G401 (cell line): ENCODE measurements around the gene ATP6AP2. TPM values are rescaled to one million over a fixed set of nuclear protein-coding genes. Genes with fewer than 3 reads are reported as not detected.

ENCODE experiments used
- DNase-seq: peaks from one replicate; pipeline ENCODE4 v3.0.0-alpha.2; 2015; ENCODE audit warnings: low spot score
- in situ Hi-C: cut with HindIII; loops from 2 replicates; pipeline ENCODE4 v1.10.0; 2016; ENCODE audit warnings: low sequenced_read_pairs, mixed read lengths
- total RNA-seq: library from RNA; depleted of rRNA; stranded (reverse); fragments of >200 nt; shearing (Covaris generic); gene quantifications from 2 replicates; pipeline ENCODE4 v1.2.3, GENCODE V29; 2014; rRNA removed

The ATP6AP2 gene
- total RNA-seq, 1 experiment from 2014 or later: 77.2 TPM

DNA sequence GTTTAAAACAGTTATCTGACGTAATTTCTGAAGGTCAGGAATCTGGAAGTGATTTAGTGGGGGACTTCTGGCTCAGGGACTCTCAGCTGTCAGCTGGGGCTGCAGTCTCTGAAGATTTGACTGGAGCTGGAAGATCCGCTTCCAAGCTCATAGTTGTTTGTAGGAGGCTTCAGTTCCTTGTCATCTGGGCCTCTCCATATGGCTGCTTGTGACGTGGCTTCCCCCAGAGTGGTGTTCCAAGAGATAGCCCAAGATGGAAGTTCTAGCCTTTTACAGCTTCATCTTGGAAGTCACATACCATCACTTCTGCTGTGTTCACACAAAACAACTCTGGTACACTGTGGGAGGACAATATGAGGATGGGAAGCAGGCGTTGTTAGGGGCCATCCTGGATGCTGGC, 44.5 kb downstream of the ATP6AP2 start:
- in situ Hi-C loops: no loop called here
- DNase-seq: no peak

DNA sequence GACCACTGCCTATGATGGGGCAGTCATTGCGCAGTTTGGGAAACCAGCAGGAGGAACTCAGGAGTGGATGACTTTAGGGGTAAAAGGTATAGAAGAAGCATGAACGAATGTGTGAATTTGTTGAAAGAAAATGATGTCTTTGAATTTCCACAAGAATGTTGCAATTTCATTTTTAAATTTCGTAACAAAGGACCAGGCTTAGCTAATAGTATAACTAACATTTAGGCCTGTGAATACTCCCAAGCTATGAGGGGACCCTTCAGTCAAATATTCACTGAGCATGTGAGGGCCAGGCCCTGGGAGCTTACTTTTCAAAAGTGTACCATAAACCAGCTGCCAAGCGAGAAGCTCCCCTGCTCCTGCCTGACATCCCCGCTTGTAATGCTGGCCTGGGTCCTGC, 47.7 kb downstream of the ATP6AP2 start:
- in situ Hi-C loops: no loop called here
- no peak for DNase-seq

DNA sequence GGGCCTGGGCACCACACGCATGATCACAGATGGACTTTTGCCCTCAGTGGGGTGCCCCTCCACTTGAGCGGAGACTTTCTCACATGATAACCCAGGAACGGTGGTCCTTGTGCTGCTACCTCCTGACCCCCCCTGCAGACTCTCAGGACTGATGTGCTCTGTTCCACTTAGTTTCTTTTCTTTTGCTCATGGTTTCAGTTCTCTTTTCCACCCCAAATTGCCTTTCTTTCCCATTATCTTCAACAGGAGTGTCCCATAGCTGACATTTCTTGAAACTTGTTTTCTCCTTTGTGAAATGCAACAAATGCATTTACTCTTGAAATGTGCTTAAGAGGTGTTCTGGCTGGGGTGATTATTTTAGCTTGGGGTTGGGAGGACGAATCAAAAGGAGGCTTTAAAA, 51.4 kb downstream of the ATP6AP2 start:
- in situ Hi-C loops: no loop called here
- DNase-seq: no peak

- in situ Hi-C loops: no loop called here
- DNase-seq: no peak
Measured at GRCh38 chrX:40637687-40638086, 56.9 kb downstream of the ATP6AP2 start.

- DNase-seq: no peak
- in situ Hi-C loops: no loop called here
Measured at GRCh38 chrX:40644176-40644575, 63.4 kb downstream of the ATP6AP2 start.

GRCh38 chrX:40644821-40645358, 64.1 kb downstream of the ATP6AP2 start:
- in situ Hi-C loops: no loop called here
- peak; percentile 5 for DNase-seq

GRCh38 chrX:40646489-40647306, 65.9 kb downstream of the ATP6AP2 start:
- in situ Hi-C loops: no loop called here

GRCh38 chrX:40647307-40648197, 66.8 kb downstream of the ATP6AP2 start, which contains the start of gene CXorf38:
CXorf38 (minus strand) TSS chrX:40647561; CDS start chrX:40647520, 41 bp downstream.
- in situ Hi-C loops: no loop called here

More at GRCh38 chrX:40646489-40647306, 65.9 kb downstream of the ATP6AP2 start:
- DNase-seq: peak; percentile 12

DNA sequence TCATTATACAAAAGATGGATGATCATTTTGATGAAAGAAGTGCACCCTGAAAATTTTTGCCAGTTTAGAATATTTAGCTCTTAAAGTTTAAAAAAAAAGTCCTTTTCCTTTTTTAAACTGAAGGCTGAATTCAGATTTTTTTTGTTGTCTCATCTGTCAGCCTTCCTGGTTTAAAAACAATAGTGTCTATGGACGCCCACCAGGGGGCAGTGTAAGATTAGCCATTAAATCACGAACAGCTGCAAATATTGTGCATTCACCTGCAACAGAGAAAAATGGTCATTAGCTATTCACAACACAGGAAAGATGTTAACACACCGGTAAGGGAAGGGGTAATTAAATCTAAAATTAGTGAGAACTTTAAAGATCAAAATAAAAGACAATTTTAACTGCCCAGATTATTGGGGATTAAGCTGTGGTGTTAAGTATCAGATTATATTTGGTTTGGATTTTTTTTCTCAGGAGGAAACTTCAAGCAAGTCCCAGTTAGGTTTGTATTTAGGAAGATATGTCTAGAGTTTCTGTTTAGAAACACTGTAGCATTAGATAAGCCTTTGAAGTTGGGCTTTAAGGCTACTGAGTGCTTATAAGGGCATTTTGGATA, 71.0 kb downstream of the ATP6AP2 start:
- peak; percentile 74 for DNase-seq
- in situ Hi-C loops: no loop called here

More at GRCh38 chrX:40647307-40648197, 66.8 kb downstream of the ATP6AP2 start, which contains the start of gene CXorf38:
- peak; percentile 87 for DNase-seq

DNA sequence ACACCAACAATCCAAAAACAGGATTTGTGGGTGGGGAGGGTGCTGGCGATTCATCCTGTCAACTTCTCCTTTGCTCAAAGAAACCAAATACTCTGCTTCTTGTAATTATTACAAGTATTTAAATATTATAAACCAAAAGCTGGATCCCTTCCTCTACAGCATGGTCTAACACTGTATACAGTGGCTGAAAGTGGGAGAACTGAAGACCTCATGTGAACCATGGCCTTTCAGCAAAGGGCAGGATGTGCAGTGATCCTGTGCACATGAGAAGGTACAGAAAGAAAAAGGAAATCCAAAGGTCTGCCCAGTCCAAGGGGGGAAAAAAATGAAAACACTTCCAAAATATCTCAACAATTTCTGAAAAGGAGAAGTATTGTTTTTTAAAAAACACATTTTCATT, 71.9 kb downstream of the ATP6AP2 start:
- DNase-seq: no peak
- in situ Hi-C loops: no loop called here

DNA sequence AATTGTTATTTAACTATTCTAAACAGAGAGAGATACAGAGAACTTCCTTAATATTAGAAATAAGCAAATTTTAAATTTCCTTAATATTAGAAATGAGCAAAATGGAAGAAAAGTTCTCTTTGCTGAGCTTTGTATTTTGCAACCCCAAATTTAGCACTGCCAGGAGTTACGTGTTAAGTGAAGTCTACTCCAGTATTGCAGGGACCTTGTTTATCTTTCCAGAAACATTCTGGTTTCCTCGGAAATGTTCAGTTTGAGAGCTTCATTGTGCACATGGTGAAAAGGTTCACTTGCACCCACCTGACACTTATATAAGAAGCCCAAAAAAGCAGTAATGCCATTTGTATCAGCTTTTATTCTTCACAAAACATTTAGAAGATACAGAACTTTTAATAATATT, 72.8 kb downstream of the ATP6AP2 start:
- in situ Hi-C loops: no loop called here
- DNase-seq: no peak

Other genes with a start within 250 kb of the ATP6AP2 start
- gene MPC1L, start 42.5 kb downstream of the ATP6AP2 start, total RNA-seq: not detected in 2 replicates
- gene CXorf38, start 66.6 kb downstream of the ATP6AP2 start, total RNA-seq: 11.9 and 17.1 TPM in 2 replicates
- 5.2 and 9.9 TPM in 2 replicates for gene MED14, start 154.6 kb downstream of the ATP6AP2 start, total RNA-seq